Liver (tissue), 9 donors: ENCODE data around the gene FBLN1. TPM values are rescaled to one million over a fixed set of nuclear protein-coding genes. Genes with fewer than 3 reads are reported as not detected.

Source experiments
- DNase-seq: peaks from one replicate; pipeline ENCODE4 v3.0.0-alpha.2; 2017; ENCODE audit warnings: low spot score
- H3K27ac ChIP-seq, 2 donors: one replicate each; pipeline ENCODE4 v1.7.0; 2013; ENCODE audit warnings: inconsistent platforms in 2 of 2, low read length in 2 of 2, control low read depth in 1 of 2, low read depth in 1 of 2, mild to moderate bottlenecking in 1 of 2
- H3K27me3 ChIP-seq, 4 donors: one replicate each; pipeline versions ENCODE4 v1.6.1 to v1.7.0; 2013; ENCODE audit warnings: low read length in 3 of 4, inconsistent platforms in 1 of 4, mild to moderate bottlenecking in 1 of 4, moderate library complexity in 1 of 4; ENCODE audit not compliant: control insufficient read depth in 4 of 4, insufficient read depth in 4 of 4
- H3K36me3 ChIP-seq, 4 donors: one replicate each; pipeline versions ENCODE4 v1.6.1 to v1.7.0; 2013; ENCODE audit warnings: low read length in 3 of 4, mild to moderate bottlenecking in 3 of 4, low read depth in 1 of 4, moderate library complexity in 1 of 4; ENCODE audit not compliant: control insufficient read depth in 4 of 4, insufficient read depth in 3 of 4
- H3K4me1 ChIP-seq, 4 donors: one replicate each; pipeline versions ENCODE4 v1.6.1 to v1.7.0; 2013; ENCODE audit warnings: low read length in 3 of 4, mild to moderate bottlenecking in 3 of 4, moderate library complexity in 1 of 4; ENCODE audit not compliant: control insufficient read depth in 4 of 4, insufficient read depth in 4 of 4
- H3K4me3 ChIP-seq, 3 donors: one replicate each; pipeline versions ENCODE4 v1.6.1 to v1.7.0; 2013; ENCODE audit warnings: low read length in 3 of 3, control low read depth in 1 of 3, low read depth in 1 of 3, mild to moderate bottlenecking in 1 of 3
- H3K9ac ChIP-seq, 2 donors: one replicate each; pipeline ENCODE4 v1.7.0; 2013; ENCODE audit warnings: low read length in 2 of 2, mild to moderate bottlenecking in 2 of 2, moderate library complexity in 2 of 2, control low read depth in 1 of 2, low read depth in 1 of 2
- H3K9me3 ChIP-seq, 4 donors: one replicate each; pipeline versions ENCODE4 v1.6.1 to v1.7.0; 2013; ENCODE audit warnings: low read length in 3 of 4; ENCODE audit not compliant: control insufficient read depth in 4 of 4
- EGR1 ChIP-seq, 2 donors: IDR thresholded peaks; 2 replicates each; pipeline ENCODE4 v1.6.1; 2016 to 2018; ENCODE audit warnings: antibody characterized with exemption in 2 of 2, low read depth in 2 of 2
- FOXA1 ChIP-seq: IDR thresholded peaks from 2 replicates; pipeline ENCODE4 v1.6.1; 2016; ENCODE audit warnings: antibody characterized with exemption
- FOXA2 ChIP-seq: IDR thresholded peaks from 2 replicates; pipeline ENCODE4 v1.6.1; 2016; ENCODE audit warnings: antibody characterized with exemption
- GABPA ChIP-seq, 2 donors: IDR thresholded peaks in 1 of 2; conservative IDR thresholded peaks in 1 of 2; 2 replicates each; pipeline ENCODE4 v1.6.1; 2016; ENCODE audit warnings: antibody characterized with exemption in 2 of 2, mild to moderate bottlenecking in 1 of 2, moderate library complexity in 1 of 2
- HNF4A ChIP-seq, 2 donors: conservative IDR thresholded peaks; 2 replicates each; pipeline ENCODE4 v1.6.1; 2016; ENCODE audit warnings: antibody characterized with exemption in 2 of 2, mild to moderate bottlenecking in 2 of 2
- HNF4G ChIP-seq: IDR thresholded peaks from 2 replicates; pipeline ENCODE4 v1.6.1; 2016; ENCODE audit warnings: antibody characterized with exemption
- JUND ChIP-seq, 2 donors: IDR thresholded peaks; 2 replicates each; pipeline ENCODE4 v1.6.1; 2016; ENCODE audit warnings: antibody characterized with exemption in 2 of 2
- NR2F2 ChIP-seq: IDR thresholded peaks from 2 replicates; pipeline ENCODE4 v1.6.1; 2016; ENCODE audit warnings: antibody characterized with exemption
- RAD21 ChIP-seq, 2 donors: IDR thresholded peaks; 2 replicates each; pipeline ENCODE4 v1.6.1; 2016; ENCODE audit warnings: antibody characterized with exemption in 2 of 2, mild to moderate bottlenecking in 2 of 2
- RXRA ChIP-seq, 2 donors: IDR thresholded peaks; 2 replicates each; pipeline ENCODE4 v1.6.1; 2017 to 2018; ENCODE audit warnings: antibody characterized with exemption in 2 of 2, mild to moderate bottlenecking in 1 of 2
- SP1 ChIP-seq: IDR thresholded peaks from 2 replicates; pipeline ENCODE4 v1.6.1; 2018; ENCODE audit warnings: antibody characterized with exemption, mild to moderate bottlenecking
- TAF1 ChIP-seq: conservative IDR thresholded peaks from 2 replicates; pipeline ENCODE4 v1.6.1; 2016; ENCODE audit warnings: antibody characterized with exemption, mild to moderate bottlenecking
- YY1 ChIP-seq: IDR thresholded peaks from 2 replicates; pipeline ENCODE4 v1.6.1; 2016; ENCODE audit warnings: antibody characterized with exemption, mild to moderate bottlenecking
- WGBS: extraction: QIAGEN DNeasy Blood & Tissue Kit; methylation state at CpG from one replicate; pipeline ENCODE4 v1.1.7; 2013; 5-methylcytosine and 5-hydroxymethylcytosine counted together
- polyA plus RNA-seq, 2 donors: library from polyadenylated mRNA; stranded (reverse) in 1 of 2; unstranded in 1 of 2; fragments of 200-250 nt in 1 of 2; fragments of >200 nt in 1 of 2; fragmentation: Nextera tagmentation in 1 of 2; extraction: Ambion mirVana in 1 of 2; gene quantifications; one replicate each; pipeline versions ENCODE4 v1.2.1 to v1.2.3, GENCODE V29; 2013 to 2015
- total RNA-seq, 2 donors: library from RNA; depleted of rRNA; stranded (reverse); fragments of >200 nt; gene quantifications; one replicate each; pipeline ENCODE4 v1.2.3, GENCODE V29; 2014
- TF ChIP-seq, protein P1 (sequence below): fragments of 150-350 bp; IDR thresholded peaks from 2 replicates; pipeline ENCODE4 v1.5.1; 2017; ENCODE audit warnings: improper control_type of control experiment, low read depth, low read length; ENCODE audit not compliant: missing input control
- TF ChIP-seq, protein P2 (sequence below): IDR thresholded peaks from 2 replicates; pipeline ENCODE4 v1.6.1; 2016; ENCODE audit warnings: antibody characterized with exemption
- TF ChIP-seq, protein P3 (sequence below): IDR thresholded peaks from 2 replicates; pipeline ENCODE4 v1.6.1; 2016; ENCODE audit warnings: antibody characterized with exemption
- TF ChIP-seq, protein P4 (sequence below): IDR thresholded peaks from 2 replicates; pipeline ENCODE4 v1.6.1; 2016; ENCODE audit warnings: antibody characterized with exemption
- TF ChIP-seq, protein P5 (sequence below): IDR thresholded peaks from 2 replicates; pipeline ENCODE4 v1.6.1; 2016; ENCODE audit warnings: antibody characterized with exemption, mild to moderate bottlenecking
- donor health status: healthy.
- donor health status: healthy.
- donor health status: healthy.
- donor health status: healthy.
- donor health status: healthy.

FBLN1 gene
- total and polyA plus RNA-seq, 4 donors, result 2.2 to 9.3 (median 6.3) TPM

DNA sequence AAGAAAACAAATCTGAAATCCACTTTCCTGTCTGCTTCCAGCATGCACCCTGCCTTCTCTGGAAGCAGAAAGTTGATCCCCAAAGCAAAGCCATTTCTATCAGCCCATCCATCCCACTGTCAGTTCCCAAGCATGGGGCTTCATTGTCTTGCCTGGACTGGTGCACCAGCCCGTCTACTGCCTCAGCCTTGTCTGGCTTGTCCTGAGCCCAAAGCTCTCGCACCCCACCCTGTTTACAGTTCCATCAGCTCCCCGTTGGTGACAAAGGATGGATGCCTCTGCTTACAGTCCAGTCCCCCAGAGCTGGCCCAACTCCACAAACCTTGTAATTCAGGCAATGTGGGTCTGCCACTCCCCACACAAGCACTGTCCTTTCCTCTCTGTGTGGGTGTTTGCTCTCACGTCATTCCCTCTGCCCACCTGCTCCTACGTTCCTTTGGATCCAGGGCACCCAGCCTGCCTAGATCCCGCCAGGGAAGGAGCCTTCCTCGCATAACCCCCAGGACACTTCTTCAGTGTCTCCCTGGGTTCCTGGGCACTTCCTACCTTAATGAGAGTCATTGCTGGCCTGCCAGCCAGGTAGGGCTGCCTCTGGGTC is 38.8 kb downstream of the FBLN1 start:
- no peak overlapping the region for H3K27ac ChIP-seq
- TF ChIP-seq HNF4A (conservative IDR thresholded peaks at IDR 0.05) (no peak), RXRA (IDR thresholded peaks at IDR 0.05) (no peak), NR2F2 (no peak), FOXA2 (no peak), SP1 (no peak), FOXA1 (no peak), HNF4G (no peak), GABPA (IDR thresholded peaks at IDR 0.05 in 1 of 2, conservative IDR thresholded peaks at IDR 0.05 in 1 of 2) (no peak), TAF1 (no peak), RAD21 (IDR thresholded peaks at IDR 0.05) (no peak), EGR1 (IDR thresholded peaks at IDR 0.05; ENCODE audit: low read depth in 2 of 2) (no peak), YY1 (no peak), JUND (IDR thresholded peaks at IDR 0.05) (no peak)
- TF ChIP-seq, protein P1, sequence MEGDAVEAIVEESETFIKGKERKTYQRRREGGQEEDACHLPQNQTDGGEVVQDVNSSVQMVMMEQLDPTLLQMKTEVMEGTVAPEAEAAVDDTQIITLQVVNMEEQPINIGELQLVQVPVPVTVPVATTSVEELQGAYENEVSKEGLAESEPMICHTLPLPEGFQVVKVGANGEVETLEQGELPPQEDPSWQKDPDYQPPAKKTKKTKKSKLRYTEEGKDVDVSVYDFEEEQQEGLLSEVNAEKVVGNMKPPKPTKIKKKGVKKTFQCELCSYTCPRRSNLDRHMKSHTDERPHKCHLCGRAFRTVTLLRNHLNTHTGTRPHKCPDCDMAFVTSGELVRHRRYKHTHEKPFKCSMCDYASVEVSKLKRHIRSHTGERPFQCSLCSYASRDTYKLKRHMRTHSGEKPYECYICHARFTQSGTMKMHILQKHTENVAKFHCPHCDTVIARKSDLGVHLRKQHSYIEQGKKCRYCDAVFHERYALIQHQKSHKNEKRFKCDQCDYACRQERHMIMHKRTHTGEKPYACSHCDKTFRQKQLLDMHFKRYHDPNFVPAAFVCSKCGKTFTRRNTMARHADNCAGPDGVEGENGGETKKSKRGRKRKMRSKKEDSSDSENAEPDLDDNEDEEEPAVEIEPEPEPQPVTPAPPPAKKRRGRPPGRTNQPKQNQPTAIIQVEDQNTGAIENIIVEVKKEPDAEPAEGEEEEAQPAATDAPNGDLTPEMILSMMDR, result no peak
- TF ChIP-seq, protein P2, sequence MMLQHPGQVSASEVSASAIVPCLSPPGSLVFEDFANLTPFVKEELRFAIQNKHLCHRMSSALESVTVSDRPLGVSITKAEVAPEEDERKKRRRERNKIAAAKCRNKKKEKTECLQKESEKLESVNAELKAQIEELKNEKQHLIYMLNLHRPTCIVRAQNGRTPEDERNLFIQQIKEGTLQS, result no peak
- TF ChIP-seq, protein P3, sequence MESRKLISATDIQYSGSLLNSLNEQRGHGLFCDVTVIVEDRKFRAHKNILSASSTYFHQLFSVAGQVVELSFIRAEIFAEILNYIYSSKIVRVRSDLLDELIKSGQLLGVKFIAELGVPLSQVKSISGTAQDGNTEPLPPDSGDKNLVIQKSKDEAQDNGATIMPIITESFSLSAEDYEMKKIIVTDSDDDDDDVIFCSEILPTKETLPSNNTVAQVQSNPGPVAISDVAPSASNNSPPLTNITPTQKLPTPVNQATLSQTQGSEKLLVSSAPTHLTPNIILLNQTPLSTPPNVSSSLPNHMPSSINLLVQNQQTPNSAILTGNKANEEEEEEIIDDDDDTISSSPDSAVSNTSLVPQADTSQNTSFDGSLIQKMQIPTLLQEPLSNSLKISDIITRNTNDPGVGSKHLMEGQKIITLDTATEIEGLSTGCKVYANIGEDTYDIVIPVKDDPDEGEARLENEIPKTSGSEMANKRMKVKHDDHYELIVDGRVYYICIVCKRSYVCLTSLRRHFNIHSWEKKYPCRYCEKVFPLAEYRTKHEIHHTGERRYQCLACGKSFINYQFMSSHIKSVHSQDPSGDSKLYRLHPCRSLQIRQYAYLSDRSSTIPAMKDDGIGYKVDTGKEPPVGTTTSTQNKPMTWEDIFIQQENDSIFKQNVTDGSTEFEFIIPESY, result no peak
- TF ChIP-seq, protein P4, sequence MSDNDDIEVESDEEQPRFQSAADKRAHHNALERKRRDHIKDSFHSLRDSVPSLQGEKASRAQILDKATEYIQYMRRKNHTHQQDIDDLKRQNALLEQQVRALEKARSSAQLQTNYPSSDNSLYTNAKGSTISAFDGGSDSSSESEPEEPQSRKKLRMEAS, result no peak
- TF ChIP-seq, protein P5, sequence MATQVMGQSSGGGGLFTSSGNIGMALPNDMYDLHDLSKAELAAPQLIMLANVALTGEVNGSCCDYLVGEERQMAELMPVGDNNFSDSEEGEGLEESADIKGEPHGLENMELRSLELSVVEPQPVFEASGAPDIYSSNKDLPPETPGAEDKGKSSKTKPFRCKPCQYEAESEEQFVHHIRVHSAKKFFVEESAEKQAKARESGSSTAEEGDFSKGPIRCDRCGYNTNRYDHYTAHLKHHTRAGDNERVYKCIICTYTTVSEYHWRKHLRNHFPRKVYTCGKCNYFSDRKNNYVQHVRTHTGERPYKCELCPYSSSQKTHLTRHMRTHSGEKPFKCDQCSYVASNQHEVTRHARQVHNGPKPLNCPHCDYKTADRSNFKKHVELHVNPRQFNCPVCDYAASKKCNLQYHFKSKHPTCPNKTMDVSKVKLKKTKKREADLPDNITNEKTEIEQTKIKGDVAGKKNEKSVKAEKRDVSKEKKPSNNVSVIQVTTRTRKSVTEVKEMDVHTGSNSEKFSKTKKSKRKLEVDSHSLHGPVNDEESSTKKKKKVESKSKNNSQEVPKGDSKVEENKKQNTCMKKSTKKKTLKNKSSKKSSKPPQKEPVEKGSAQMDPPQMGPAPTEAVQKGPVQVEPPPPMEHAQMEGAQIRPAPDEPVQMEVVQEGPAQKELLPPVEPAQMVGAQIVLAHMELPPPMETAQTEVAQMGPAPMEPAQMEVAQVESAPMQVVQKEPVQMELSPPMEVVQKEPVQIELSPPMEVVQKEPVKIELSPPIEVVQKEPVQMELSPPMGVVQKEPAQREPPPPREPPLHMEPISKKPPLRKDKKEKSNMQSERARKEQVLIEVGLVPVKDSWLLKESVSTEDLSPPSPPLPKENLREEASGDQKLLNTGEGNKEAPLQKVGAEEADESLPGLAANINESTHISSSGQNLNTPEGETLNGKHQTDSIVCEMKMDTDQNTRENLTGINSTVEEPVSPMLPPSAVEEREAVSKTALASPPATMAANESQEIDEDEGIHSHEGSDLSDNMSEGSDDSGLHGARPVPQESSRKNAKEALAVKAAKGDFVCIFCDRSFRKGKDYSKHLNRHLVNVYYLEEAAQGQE, result no peak
- no peak for DNase-seq
- 90% methylated on average over 7 of the region's 7 CpGs for WGBS
- no peaks in the 10 kb centered on the region for H3K36me3 ChIP-seq
- H3K4me1 ChIP-seq, result no peaks in the 10 kb centered on the region
- no peak overlapping the region for H3K4me3 ChIP-seq
- no peak overlapping the region for H3K9ac ChIP-seq
- no peaks in the 10 kb centered on the region for H3K9me3 ChIP-seq
- H3K27me3 ChIP-seq, result no peaks in the 10 kb centered on the region
